Stimulated activated CD4-positive, alpha-beta T cell treated with anti-CD3 and anti-CD28 coated beads, Interleukin-15, amount 100 ng/mL, for 48 hours (primary cell): ENCODE results near the gene GIT2.
"Not testable (repeated sequence)": the region's sequence is repeated elsewhere in the genome, so short reads cannot be mapped to it uniquely, and the experiment has no call there.

Experiments used
- DNase-seq, 2 donors: peaks; one replicate each; pipeline ENCODE4 v3.0.0-alpha.2; 2020; ENCODE audit warnings: low read depth in 2 of 2

The GIT2 gene

DNA sequence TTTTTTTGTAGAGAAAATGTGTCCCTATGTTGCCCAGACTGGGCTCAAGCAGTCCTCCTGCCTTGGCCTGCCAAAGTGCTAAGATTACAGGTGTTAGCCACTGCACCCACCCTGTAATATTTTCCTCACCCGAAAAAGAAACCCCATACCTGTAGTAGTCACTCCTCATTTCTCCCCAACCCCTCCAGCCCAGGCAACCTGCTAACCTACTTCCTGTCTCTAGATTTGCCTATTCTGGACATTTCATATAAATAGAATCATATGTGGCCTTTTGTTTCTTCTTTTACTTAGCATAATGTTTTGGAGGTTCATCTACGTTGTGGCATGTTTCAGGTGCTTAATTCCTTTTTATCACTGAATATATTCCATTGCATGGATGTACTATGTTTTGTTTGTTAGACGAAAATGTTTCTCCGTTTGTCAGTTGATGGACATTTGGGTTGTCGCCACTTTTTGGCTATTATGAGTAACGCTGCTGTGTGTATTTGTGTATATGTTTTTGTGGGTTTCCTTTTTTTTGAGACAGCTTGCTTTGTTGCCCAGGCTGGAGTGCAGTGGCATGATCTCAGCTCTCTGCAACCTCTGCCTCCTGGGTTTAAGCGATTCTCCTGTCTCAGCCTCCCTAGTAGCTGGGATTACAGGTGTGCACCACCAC, 9.3 kb upstream of the GIT2 start:
- DNase-seq = no peak

DNA sequence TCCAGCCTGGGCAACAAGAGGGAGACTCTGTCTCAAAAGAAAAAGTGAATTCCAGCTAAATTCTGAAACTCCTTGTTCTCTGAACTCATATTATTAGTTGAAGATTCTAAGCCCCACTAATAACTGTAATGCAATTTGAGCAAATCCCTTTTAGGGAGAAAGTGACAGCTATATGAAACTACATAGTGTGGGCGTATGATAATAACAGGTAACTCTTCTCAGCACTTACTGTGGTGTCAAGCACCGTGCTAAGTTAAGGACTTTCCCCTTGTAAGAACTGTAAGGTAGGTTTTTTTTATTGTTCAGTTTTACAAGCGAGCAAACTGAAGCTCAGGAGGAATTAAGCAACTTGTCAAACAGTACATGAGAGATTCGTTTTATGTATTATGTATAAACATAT, 8.4 kb upstream of the GIT2 start:
- no peak for DNase-seq

DNA sequence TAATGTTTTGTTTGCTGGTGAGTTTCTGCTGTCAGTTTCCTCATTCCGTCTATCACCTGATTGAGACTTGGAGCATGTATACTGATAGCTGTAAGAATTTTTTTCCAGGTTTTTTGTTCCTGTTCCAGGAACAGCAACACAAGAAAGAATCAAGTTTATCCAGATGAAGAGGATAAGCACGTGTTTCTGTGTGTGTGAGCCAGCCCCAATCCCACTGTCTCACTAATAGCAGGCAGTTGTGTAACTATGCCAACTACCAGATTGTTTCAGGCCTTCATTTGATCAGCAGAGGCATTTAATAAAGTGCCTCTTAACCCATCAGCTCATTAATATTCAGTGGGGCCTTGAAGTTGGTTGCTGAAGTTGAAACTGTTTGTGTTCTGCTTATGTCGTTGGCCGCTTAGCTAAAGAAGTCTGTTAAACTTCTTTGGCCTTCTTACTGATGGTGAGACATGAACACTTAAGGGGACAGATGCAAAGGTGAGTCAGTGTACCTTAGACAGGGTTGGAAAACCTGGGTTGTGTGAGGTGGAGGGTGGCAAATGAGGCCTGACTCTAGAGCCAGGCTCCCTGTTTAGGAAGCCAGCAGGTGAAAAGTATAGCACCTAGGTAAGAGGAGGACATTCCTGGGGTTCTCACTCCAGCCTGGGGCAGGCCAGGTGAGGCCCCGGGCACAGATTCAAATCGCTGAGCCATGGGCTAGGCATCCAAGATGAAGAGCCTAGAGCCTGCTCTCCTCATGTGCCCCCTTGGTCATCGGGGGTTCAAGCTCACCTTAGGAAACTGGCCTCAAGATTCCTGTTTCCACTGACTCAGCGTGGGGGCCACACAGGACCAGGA, 6.7 kb upstream of the GIT2 start:
- no peak for DNase-seq

DNA sequence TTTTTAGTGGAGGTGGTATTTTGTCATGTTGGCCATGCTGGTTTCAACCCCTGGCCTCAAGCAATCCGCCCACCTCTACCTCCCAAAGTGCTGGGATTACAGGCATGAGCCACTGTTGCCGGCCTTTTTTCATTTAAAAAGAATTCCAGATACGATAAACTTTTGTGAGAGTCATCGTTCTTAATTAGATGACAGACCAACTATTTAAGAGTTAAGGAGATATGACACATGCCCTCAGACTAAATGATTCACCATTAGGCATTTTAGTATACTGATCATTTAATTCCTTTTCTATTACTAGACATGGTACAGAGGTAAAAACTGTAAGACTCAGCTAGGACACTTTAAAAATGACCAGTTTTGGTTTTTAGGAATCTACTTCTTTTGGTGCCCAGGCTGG, 5.4 kb upstream of the GIT2 start:
- DNase-seq = no peak

DNA sequence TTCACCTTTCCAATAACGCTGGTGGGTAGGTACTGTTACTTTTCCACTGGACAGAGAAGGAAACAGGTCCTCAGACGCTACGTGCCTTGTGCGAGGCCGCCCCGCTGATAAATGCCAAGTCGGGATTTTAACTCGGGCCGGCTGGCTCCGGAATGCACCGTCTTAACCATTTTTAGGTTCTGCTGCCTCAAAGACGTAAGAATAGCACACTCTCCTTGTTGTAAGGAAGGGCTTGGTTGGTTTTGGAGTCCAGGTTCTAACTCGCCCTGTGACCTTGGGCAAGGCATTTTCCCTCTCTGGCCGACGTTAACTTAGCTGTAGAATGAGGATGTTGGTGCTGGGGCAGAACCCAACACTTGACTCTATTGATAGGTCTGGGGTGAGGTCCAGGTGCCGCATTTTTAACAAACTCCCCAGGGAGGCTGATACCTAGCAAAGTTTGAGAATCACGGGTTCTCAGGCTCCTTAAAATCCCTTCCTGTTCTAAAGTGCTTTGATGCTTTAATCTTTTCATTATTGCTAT, 3.9 kb upstream of the GIT2 start:
- DNase-seq = no peak

DNA sequence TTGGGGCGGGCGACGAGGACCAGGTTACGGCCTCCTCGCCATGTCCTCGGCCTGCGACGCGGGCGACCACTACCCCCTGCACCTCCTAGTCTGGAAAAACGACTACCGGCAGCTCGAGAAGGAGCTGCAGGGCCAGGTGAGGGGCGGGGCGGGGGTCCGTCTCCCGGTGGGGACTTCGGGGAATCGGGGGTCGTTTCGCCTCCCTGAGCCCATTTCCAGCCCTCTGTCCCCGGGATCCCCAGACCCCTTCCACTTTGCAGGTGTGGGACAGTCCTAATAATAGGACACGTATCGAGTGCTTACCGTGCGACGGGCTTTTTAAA, 3.4 kb upstream of the GIT2 start:
- DNase-seq = no peak

DNA sequence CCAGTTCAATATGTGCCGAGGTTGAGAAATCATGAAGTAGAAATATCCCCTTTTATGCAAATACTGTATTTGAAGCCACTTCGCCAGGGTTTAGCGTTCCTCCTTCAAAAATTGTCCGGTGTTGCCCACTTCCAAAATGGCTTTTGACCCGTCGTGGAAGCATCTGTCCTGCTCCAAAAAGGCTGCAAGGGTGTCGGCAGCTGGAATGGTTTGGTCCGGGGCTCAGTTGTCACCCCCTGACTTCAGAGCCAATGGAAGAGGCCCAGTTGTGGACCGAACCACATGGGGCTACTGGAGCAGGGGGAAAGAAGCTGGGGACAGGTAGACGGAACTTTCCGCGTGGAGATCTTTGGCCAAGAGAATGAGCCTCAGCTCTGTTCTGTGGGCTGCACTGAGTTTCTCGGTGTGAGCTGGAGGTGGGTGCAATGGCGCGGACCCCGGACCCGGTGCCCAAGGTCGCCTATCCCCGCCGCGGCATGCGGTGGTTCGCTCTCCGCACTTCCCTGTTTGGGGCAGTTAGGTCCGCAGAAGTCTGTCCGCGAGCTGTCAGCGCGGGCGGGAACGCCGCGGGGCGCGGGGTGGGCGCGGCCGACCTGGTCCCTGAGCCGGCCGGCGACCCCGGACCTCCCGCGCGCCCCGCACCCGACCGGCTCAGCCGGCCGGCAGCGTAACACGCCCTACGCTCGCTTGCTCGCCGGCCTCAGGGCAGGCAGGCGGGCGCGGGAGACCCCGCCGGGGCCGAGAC, 2.9 kb upstream of the GIT2 start, which contains the start of gene ANKRD13A:
ANKRD13A (plus strand) TSS at position 527 of the 745 bp plus-strand sequence. CDS start 259 bp downstream, outside the sequence.
- peak; percentile 82 to 83 for DNase-seq

DNA sequence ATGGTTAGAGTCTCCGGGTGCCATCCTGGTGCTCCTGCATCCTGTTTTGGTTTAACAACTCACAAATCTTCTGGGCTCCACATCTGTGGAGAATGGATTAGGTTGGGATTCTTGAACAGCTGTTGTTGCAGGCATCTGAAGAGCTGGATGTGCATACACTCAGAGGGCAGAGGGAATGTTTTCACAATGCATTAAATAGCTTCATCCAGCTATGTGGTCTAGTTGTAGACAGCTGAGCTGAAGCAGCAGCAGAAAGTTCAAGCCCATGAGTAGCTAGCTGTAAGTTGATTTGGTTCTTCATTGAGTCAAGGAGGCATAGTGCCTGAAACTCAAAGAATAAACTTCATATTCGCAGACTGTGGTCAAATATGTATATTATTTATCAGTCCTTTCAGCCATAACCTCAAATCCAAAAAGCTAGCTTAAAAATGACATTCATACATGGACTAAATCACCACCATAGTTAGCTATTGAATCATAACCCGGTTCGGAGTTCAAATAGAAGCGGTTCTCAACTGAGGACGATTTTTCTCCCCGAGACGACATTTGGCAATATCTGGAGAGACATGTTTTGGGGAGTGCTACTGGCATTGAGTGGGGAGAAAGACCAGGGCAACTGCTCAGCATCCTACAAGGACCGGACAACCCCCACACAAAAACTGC, 2.2 kb upstream of the GIT2 start:
- DNase-seq = no peak

DNA sequence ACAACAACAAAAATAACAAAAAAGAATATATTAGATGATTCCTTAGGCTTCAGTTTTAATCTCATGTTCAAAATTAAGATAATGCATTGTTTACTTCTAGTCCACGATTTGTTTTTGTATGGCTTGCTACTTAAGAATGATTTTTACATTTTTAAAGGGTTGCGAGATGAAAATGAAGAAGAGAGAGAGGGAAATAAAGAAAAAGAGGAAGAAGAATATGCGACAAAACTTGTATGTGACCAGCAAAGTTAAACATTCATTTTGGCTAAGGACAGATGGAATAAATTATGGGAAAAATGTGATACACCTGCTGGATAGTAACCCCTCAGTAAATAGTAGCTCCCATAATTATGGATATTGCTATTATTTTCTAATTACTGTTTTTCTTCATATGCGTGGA, 1.2 kb upstream of the GIT2 start:
- DNase-seq = no peak

DNA sequence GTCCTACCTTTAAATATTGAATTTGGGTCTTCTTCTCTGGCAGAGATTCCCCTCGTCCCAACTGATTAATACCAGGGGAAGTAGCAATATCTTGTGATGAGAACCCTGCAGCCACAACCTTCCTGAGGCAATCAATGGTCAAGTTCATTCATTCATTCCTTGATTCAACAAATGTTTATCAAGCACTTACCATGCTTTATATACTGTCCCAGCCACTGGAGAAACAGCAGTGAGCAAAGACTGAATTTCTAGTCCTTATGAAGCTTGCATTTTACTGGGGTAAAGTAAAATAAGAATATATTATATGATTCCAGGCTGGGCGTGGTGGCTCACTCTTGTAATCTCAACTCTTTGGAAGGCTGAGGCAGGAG, 300 bp upstream of the GIT2 start:
- DNase-seq = no peak

DNA sequence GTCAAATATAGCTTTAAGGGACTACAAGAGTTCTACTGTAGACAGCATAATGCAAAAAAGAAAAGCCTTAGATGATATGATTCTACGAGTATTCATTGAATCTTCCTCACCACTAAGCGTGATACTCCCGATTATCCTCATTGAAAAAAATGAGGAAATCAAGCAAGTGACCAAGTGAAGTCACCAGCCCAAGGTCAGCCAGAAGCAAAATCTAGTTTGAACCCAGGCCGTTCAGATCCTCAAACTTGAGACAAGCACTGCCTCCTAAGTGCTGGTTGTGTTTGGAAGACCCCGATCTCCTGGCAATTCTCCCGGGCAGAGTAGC, 845 bp downstream of the GIT2 start:
- DNase-seq = no peak

DNA sequence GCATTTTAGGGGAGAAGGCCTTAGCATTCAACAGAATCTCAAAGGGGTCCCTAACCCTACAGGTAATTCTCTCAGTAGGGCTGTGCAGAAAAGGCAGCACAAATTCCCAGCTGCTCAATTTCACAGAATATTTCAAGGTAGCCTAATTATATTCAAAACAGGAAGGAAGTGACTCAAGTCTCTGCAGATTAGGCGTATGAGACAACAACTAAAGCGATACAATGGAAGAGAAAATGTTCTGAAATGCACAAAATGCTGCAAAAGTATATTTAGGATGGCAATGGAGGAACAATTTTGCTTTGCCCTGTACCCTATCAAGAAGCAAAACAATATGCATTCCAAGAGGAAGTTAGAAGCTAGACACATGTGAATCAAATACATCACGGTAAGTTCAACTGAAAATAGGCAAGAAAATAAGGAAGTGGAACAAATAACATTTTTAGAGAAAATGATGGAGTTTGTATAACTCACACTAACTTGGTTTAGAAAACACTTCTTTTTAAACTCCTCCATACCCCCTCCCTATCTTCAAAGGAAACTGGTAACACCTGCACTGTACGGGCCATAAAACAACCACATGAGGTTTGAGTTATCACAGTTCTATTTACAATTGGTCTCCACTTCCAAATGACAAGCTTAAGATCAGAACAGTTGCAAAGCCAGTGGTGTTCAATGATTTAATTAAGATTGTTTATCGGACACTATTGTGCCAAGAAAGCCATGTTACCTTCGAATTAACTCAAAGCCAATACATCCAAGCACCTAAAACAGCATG, 1.6 kb downstream of the GIT2 start:
- no peak for DNase-seq

DNA sequence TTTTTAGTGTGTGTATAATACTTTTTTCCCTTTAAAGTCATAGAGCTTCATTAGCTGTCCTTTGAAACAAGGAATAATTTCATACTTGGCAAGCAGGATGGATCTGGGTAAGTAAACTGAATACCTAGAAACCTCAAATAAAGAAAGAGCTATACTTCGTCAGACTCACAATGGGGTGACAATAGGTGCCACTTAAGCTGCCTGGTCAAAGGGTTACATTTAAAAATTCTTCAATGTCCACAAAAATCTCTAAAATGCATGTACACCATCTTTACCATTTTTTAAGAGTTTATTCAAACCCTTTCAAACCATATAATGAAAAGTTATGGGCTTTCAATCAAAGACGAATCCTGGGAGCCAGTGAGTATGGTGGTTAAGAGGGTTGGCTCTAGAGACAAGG, 3.1 kb downstream of the GIT2 start:
- DNase-seq = no peak

DNA sequence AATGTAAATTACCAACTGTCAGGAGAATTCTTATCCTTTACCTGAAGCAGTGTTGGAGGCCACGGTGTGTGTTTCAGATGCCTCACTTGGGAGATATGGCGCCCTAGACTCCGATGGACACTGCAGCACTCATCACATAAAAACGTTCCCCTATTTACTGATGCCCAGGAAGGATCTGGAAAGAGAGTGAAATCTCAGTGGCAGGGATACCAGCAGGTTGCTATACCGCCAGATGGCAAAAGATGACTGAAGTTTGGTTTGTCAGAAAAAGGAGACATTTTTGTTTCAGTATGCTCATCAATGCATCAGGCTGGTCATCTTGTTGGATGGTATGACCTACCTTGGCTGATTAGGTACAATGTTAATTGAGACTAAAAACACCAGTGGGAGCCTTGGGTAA, 4.6 kb downstream of the GIT2 start:
- no peak for DNase-seq

DNA sequence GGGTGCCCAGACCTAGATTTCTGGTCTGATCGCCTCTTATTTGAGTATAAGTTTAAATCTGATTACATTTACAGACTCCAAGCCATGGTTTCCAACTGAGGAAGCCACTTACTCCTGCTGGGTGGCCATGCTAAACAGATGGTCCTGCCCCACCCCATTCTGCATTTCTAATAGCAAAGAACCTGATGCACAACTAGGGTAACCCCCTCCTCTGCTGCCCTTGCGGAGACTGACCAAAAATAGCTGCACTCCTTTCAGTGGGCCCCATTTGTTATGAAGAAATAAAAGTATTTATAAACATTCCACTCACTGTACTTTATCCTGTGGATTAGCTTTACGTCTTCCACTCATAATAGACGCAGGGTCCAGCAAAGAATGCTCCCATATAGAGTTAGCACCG, 6.8 kb downstream of the GIT2 start:
- no peak for DNase-seq

DNA sequence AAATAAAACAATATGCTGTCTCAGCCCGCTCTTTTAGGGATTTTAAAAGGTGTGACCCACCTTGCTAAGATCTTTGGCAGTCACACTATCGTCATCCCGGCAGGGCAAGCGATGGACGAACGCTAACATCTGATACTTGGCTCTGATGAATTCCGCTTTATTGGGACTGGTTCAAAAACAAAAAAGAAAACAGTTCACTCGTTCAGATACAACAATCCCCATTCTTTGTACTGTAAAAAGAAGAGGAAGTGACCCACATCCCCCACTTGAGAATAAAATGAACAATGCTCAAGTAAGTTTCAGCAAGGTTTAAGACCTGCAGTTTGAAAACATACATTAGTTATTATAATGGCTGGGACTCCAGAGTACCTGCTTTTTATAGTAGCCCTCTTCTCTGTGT, 7.3 kb downstream of the GIT2 start:
- DNase-seq = no peak

DNA sequence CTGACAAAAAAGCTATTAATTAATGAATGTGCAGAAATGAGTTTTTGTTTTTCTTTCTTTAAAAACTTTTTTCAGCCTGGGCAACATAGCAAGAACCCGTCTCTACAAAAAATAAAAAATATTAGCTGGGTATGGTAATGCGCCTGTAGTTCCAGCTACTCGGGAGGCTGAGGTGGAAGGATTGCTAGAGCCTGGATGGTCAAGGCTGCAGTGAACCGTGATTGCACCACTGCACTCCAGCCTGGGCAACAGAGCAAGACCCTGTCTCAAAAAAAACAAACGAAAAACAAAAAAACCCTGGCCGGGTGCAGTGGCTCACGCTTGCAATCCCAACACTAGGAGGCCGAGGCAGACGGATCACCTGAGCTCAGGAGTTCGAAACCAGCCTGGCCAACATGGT, 7.9 kb downstream of the GIT2 start:
- DNase-seq = no peak

DNA sequence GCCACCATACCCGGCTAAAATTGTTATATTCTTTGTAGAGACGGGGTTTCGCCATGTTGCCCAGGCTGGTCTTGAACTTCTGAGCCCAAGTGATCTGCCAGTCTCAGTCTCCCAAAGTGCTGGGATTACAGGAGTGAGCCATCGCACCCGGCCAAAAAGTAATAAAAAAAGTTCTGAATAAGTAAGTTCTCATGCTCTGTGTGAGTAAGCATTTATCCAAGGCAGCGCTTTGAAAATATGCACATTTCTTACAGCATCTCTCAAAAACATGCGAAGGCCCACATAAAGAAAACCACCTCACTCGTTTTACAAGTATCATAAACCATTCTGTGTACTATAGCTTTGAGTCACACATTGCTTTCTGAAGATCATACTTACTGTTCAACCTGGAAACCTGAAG, 8.6 kb downstream of the GIT2 start:
- no peak for DNase-seq

DNA sequence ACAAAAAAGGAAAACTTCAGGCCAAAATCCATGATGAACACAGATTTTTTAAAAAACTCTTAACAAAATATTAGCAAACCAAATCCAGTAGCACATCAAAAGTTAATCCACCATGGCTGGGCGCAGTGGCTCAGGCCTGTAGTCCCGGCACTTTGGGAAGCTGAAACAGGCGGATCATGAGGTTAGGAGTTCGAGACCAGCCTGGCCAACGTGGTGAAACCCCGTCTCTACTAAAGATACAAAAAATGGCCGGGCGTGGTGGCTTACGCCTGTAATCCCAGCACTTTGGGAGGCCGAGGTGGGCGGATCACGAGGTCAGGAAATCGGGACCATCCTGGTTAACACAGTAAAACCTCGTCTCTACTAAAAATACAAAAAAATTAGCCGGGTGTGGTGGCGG, 9.9 kb downstream of the GIT2 start:
- not testable (repeated sequence) for DNase-seq

DNA sequence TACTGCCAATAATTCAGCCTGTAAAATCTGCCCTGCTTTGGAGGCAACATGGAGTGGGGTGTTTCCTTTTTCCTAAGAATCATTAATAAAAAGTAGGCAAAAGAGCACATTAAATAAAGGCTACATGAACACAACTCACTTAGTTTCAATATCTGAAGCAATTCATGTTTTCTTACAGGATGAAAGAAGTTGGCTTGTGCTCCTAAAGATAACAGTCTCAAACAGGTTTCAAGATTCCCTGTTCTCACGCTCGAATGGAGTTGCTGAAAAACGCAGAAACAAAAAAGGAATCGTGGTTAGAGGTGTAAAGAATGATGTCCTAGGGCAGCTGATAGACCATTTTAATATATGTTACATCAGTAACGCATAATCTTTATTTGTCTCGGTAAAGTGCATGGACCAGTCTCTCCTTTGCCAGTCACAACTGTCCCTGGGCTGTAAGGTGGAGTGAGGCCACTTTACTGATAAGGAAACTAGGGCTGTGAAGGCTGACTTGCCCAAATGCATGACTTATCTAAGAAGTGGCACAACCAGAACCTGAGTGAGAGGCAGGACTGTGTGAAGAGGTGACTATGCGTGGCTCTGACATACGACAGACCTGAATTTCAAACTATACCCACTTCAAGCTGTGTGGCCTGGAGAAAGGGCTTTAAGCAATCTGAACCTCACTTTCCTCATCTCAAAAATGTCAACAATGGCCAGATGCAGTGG, 12.6 kb downstream of the GIT2 start:
- DNase-seq = no peak

DNA sequence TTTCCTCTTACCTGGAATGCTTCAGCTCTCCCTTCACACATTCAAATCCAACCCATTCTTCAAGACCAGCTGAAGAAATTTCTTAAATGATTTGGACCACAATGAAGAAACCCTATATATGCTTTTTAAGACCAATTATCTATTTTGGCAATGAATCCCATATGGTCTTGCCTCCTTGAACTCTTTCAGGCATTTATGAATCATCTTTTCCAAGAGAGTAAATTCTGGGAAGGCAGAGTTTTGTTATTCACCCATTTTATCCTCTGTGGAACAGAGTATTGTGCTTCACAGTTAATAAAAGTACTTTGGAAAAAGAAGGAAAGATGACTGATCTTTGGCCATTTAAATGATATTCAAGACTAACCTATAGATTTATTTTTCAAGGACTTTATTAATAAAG, 14.0 kb downstream of the GIT2 start:
- DNase-seq = no peak
